Coronary artery (tissue), 2 donors: ENCODE data around the gene GABARAP.

Experiments used
- DNase-seq: peaks from one replicate; pipeline ENCODE4 v3.0.0-alpha.2; 2017; ENCODE audit warnings: low spot score
- H3K27ac ChIP-seq, 2 donors: fragments of 200-600 bp; sonication (generic); one replicate each; pipeline ENCODE4 v1.5.1; 2016 to 2019
- H3K4me3 ChIP-seq: fragments of 200-600 bp; sonication (generic); 2 replicates; pipeline ENCODE4 v1.5.1; 2016; ENCODE audit warnings: mild to moderate bottlenecking, moderate library complexity
- CTCF ChIP-seq: fragments of 200-600 bp; sonication (generic); IDR thresholded peaks from one replicate; pipeline ENCODE4 v1.5.1; 2019; ENCODE audit warnings: antibody characterized with exemption

Gene GABARAP

GRCh38 chr17:7224661-7225111 lies 17.6 kb downstream of the GABARAP start:
- TF ChIP-seq CTCF, result no peak

GRCh38 chr17:7224110-7224509 lies 18.1 kb downstream of the GABARAP start:
- no peak for DNase-seq
- TF ChIP-seq CTCF, result no peak
- peak overlapping the region in 1 of 2 donors; percentile 10 for H3K27ac ChIP-seq

More at GRCh38 chr17:7224661-7225111, 17.6 kb downstream of the GABARAP start:
- no peak for DNase-seq
- Histone ChIP-seq H3K27ac (no peak overlapping the region), H3K4me3 (no peak overlapping the region)

GRCh38 chr17:7223375-7223774 lies 18.9 kb downstream of the GABARAP start:
- no peak for TF ChIP-seq CTCF
- Histone ChIP-seq H3K4me3 (no peak overlapping the region), H3K27ac (no peak overlapping the region)
- DNase-seq, result no peak

More at GRCh38 chr17:7224110-7224509, 18.1 kb downstream of the GABARAP start:
- H3K4me3 ChIP-seq, result no peak overlapping the region

GRCh38 chr17:7222972-7223292 lies 19.3 kb downstream of the GABARAP start:
- no peak overlapping the region for H3K27ac ChIP-seq
- no peak overlapping the region for H3K4me3 ChIP-seq
- TF ChIP-seq CTCF, result no peak
- DNase-seq, result no peak

GRCh38 chr17:7222093-7222971 lies 19.9 kb downstream of the GABARAP start:
- DNase-seq, result no peak
- peak overlapping the region in 1 of 2 donors; percentile 99 for H3K27ac ChIP-seq
- TF ChIP-seq CTCF, result no peak
- no peak overlapping the region for H3K4me3 ChIP-seq

GRCh38 chr17:7221278-7222092 lies 20.8 kb downstream of the GABARAP start:
- H3K4me3 ChIP-seq, result peak overlapping the region; percentile 95
- H3K27ac ChIP-seq, result peak overlapping the region; percentile 98 to 99
- no peak for DNase-seq
- TF ChIP-seq CTCF, result no peak
